Myocyte (in vitro differentiated cells): ENCODE data around the gene CAMTA2. TPM values are rescaled to one million over a fixed set of nuclear protein-coding genes. Genes with fewer than 3 reads are reported as not detected.
"Not testable (repeated sequence)": the region's sequence is repeated elsewhere in the genome, so short reads cannot be mapped to it uniquely, and the experiment has no call there.

Experiments used
- DNase-seq: peaks from one replicate; pipeline ENCODE4 v3.0.0-alpha.2; 2012; ENCODE audit warnings: low read depth
- microRNA-seq: library from miRNA; unstranded; fragments of <30 nt; microRNA quantifications from one replicate; pipeline ENCODE4, GENCODE V29; 2016
- total RNA-seq: library from RNA; depleted of rRNA; stranded (reverse); fragments of >200 nt; gene quantifications from 2 replicates; pipeline ENCODE4 v1.2.3, GENCODE V29; 2014

The CAMTA2 gene
- total RNA-seq, 1 donor from 2014 or later, result 23.8 TPM

- no peak for DNase-seq
These were observed 53.8 kb downstream of the CAMTA2 start for GRCh38 chr17:4933646-4934045.

- DNase-seq, result no peak
These were observed 54.7 kb downstream of the CAMTA2 start for GRCh38 chr17:4932756-4933155.

DNA sequence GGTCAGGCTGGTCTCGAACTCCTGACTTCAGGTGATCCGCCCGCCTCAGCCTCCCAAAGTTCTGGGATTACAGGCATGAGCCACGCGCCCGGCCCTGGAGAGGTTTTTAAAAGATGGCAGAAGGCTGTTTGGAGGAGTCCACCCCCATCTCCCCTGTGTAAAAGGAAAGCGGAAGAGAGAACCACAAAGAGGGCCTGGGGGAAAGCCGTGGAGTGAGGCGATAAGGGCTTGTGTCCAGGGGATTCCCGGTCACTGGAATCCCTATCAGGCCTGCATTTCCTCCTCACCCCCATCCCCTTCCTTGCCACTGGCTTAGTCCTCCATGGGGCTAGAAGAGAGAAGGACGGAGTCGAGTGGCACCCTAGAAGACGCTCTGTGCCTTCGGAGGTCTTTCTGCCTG lies 55.5 kb downstream of the CAMTA2 start, which contains the start of gene GP1BA:
Gene GP1BA, plus strand, starts transcription at position 315 of the 400 bp plus-strand sequence. CDS start 328 bp downstream, outside the sequence.
- DNase-seq, result no peak

GRCh38 chr17:4928881-4929280 lies 58.6 kb downstream of the CAMTA2 start:
- DNase-seq, result no peak

DNA sequence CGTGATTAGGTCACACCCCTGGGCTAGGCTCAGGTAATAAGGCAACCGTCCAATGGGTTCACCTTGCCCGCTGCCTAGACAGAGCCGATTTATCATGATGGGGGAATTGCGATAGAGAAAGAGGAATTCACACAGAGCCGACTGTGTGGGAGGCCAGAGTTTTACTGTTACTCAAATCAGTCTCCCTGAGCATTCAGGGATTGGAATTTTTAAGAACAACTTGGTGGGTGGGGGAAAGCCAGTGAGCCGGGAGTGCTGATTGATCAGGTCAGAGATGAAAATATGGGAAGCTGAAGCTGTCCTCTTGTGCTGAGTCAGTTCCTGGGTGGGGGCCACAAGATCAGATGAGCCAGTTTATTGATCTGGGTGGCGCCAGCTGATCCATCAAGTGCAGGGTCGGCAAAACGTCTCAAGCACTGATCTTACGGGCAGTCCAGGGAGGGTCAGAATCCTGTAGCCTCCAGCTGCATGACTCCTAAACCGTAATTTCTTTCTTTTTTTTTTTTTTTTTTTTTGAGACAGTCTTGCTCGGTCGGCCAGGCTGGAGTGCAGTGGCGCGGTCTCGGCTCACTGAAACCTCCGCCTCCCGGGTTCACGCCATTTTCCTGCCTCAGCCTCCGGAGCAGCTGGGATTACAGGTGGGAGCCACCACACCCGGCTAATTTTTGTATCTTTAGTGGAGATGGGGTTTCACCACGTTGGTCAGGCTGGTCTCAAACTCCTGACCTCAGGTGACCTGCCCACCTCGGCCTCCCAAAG lies 60.7 kb downstream of the CAMTA2 start:
- not testable (repeated sequence) for DNase-seq

GRCh38 chr17:4921320-4921719 lies 66.2 kb downstream of the CAMTA2 start:
- DNase-seq, result no peak

GRCh38 chr17:4920351-4921048 lies 67.0 kb downstream of the CAMTA2 start:
- DNase-seq, result no peak

DNA sequence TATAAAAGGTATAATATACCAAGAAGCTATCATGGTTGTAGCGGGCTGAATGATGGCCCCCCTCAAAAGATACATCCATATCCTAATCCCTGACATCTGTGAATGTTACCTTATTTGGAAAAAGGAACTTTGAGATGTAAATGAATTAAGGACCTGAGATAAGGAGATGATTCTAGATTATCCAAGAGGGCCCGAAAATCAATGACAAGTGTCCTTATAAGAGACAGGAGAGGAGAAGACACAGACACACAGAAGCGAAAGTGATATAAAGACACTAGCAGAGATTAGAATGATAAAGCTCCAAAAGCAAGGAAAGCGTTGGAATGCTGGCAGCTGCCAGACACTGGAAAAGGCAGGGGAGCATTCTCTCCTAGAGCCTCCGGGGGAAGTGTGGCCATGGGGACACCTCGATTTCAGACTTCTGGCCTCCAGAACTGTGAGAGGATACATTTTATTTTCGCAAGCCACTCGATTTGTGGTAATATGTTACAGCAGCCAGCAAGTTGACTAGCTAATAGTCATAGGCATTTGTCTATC lies 67.9 kb downstream of the CAMTA2 start:
- DNase-seq, result no peak

Small RNA genes within 50 kb of the gene (microRNA-seq; reads per million reads assigned to microRNA genes)
- gene MIR6864, result not detected
- not detected for gene MIR6865

Other genes starting within 250 kb of the CAMTA2 start
- gene ZMYND15, start 247.8 kb downstream of the CAMTA2 start, total RNA-seq, result 0.05 TPM in 1 of 2 replicates, not detected in the other
- gene CXCL16, start 247.7 kb downstream of the CAMTA2 start, total RNA-seq, result 0.57 and 1.1 TPM in 2 replicates
- gene TM4SF5, start 215.8 kb downstream of the CAMTA2 start, total RNA-seq, result not detected in 2 replicates
- gene VMO1, start 201.3 kb downstream of the CAMTA2 start, total RNA-seq, result 0.73 TPM in 1 of 2 replicates, not detected in the other
- not detected in 2 replicates for gene GLTPD2, start 198.7 kb downstream of the CAMTA2 start, total RNA-seq
- 185 and 231 TPM in 2 replicates for gene PSMB6, start 191.5 kb downstream of the CAMTA2 start, total RNA-seq
- 6.7 and 9.8 TPM in 2 replicates for gene PLD2, start 180.5 kb downstream of the CAMTA2 start, total RNA-seq
- 17.6 and 18.1 TPM in 2 replicates for gene MINK1, start 154.3 kb downstream of the CAMTA2 start, total RNA-seq
- gene C17orf107, start 88.1 kb downstream of the CAMTA2 start, total RNA-seq, result 0.42 and 0.94 TPM in 2 replicates
- gene CHRNE, start 84.6 kb downstream of the CAMTA2 start, total RNA-seq, result not detected in 2 replicates
- not detected in 2 replicates for gene GP1BA, start 55.4 kb downstream of the CAMTA2 start, total RNA-seq
- 87.4 and 100 TPM in 2 replicates for gene SLC25A11, start 47.6 kb downstream of the CAMTA2 start, total RNA-seq
- 40.1 and 53.3 TPM in 2 replicates for gene RNF167, start 47.4 kb downstream of the CAMTA2 start, total RNA-seq
- 1,067 and 1,213 TPM in 2 replicates for gene PFN1, start 39.1 kb downstream of the CAMTA2 start, total RNA-seq
- gene ENO3, start 36.6 kb downstream of the CAMTA2 start, total RNA-seq, result 833 and 1,073 TPM in 2 replicates
- gene SPAG7, start 19.9 kb downstream of the CAMTA2 start, total RNA-seq, result 114 and 133 TPM in 2 replicates
- 0.62 TPM in 1 of 2 replicates, not detected in the other for gene INCA1, start 9.8 kb upstream of the CAMTA2 start, total RNA-seq
- 146 and 162 TPM in 2 replicates for gene KIF1C, start 10.3 kb upstream of the CAMTA2 start, total RNA-seq
- gene SLC52A1, start 47.8 kb upstream of the CAMTA2 start, total RNA-seq, result not detected in 2 replicates
- gene ZFP3, start 90.8 kb upstream of the CAMTA2 start, total RNA-seq, result 0.16 and 0.32 TPM in 2 replicates
- 6.3 and 6.5 TPM in 2 replicates for gene ZNF232, start 124.2 kb upstream of the CAMTA2 start, total RNA-seq
- 0.11 and 0.16 TPM in 2 replicates for gene USP6, start 128.4 kb upstream of the CAMTA2 start, total RNA-seq
- 4.9 and 5.9 TPM in 2 replicates for gene ZNF594, start 204.2 kb upstream of the CAMTA2 start, total RNA-seq
- not detected in 2 replicates for gene SCIMP, start 247.2 kb upstream of the CAMTA2 start, total RNA-seq